NOMO-1 treated with DMSO at 0.1 percent for 48 hours (cell line): ENCODE results near the gene CDC34.

ENCODE experiments used
- DNase-seq: peaks from one replicate; lab custom pipeline; 2025; ENCODE audit not compliant: unreplicated experiment; lab: John Stamatoyannopoulos, UW

Gene CDC34

GRCh38 chr19:585551-586110, 54.1 kb downstream of the CDC34 start:
- no peak for DNase-seq

- DNase-seq = peak; percentile 52
Measured at GRCh38 chr19:588093-588740, 56.7 kb downstream of the CDC34 start.

GRCh38 chr19:588741-589692, 57.5 kb downstream of the CDC34 start:
- DNase-seq = no peak

GRCh38 chr19:589693-590395, 58.3 kb downstream of the CDC34 start, which contains the start of gene HCN2:
TSS of gene HCN2 (plus strand) at chr19:589881. CDS start at chr19:589946, 65 bp downstream.
- DNase-seq = no peak

- no peak for DNase-seq
Measured at GRCh38 chr19:590396-590745, 58.8 kb downstream of the CDC34 start.

GRCh38 chr19:590750-591098, 59.2 kb downstream of the CDC34 start:
- no peak for DNase-seq

DNA sequence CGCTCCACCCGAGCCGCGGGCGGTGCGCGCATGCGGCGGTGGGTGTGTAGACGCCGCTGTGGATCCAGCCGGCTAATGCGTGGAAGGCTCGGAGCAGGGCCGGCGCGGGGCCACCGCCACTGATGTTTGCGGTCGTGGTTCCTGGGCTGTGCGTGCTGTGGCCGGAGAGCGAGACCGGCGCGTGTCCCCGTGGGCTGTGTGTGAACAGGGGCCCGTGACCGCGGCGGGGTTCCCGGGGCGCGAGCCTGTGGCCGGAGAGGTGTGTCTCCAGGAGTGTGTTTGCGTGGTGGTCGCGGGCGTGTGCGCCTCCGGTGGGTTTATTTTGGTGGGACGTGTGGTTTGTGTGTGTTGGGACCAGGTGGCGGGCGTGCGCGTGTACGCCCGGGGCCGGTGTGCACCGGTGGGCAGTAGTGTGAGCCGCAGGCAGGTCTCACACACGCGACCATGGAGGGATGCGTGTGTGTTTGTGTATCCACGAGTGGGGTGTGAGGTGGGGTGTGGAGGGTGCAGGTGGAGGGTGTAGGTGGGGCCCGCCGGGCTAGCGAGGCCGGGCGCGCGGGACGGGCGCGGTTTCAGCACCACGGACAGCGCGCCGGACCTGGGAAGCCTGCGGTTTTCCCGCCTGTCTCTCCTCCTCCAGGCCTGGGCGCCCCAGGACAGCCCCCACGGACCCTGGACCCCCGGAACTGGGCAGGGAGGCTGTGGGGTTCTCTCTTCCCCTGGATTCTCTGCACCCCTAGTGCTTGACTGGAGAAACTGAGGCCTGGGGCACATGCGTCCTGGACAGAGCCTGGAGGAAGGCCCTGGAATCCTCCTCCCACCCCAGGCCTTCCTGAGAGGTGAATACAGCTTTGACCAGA, 59.8 kb downstream of the CDC34 start:
- DNase-seq = no peak
